ENCODE measurements around the gene TSEN54.
"Not testable (repeated sequence)": the region's sequence is repeated elsewhere in the genome, so short reads cannot be mapped to it uniquely, and the experiment has no call there.

Gene TSEN54

DNA sequence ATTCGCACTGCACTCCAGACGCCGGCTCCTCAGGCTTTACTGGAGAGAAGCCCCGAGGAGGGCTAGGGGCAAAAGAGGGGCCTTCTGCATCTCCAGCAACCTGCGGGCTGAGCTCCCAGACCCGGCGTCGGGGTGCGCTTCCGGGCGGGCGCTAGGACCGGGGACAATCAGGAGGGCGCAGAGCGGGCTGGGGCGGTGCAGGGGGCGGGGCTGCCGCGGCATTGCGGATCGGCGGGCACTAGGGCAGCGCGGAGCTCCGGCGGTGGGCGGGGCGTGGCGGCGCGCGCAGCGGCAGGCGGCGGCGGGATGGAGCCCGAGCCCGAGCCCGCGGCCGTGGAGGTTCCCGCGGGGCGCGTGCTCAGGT lies at the start of gene TSEN54:
TSS of gene TSEN54 (plus strand) at position 274 of the 364 bp plus-strand sequence. CDS start at position 307, 33 bp downstream.
- DNase-seq: peak; percentile 50 to 98 (median 90)

DNA sequence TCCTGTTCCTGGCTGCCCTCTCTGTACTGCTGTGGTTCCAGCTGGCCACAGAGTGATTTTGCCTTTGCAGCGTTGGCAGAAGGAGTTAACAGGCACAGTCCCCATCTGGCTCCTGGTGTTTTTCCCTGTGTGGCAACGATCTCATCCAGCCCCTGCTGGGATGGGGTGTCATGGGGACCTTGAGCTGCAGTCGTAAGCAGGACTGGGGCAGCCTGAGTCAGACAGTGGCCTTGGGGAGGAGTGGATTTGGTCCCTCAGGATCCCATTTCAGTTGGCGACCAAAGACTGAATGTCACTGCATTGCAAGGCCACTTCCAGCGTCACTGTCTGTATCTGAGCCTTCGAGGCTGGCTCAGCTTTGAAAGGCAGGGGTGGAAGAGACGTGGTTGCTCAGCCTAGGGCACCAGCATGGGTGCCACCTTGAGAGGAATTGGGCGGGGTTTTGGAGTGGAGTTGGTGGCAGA lies 48.0 kb upstream of the TSEN54 start:
- DNase-seq: peak in 19 of 51 donors; percentile 22 to 64 (median 38)

DNA sequence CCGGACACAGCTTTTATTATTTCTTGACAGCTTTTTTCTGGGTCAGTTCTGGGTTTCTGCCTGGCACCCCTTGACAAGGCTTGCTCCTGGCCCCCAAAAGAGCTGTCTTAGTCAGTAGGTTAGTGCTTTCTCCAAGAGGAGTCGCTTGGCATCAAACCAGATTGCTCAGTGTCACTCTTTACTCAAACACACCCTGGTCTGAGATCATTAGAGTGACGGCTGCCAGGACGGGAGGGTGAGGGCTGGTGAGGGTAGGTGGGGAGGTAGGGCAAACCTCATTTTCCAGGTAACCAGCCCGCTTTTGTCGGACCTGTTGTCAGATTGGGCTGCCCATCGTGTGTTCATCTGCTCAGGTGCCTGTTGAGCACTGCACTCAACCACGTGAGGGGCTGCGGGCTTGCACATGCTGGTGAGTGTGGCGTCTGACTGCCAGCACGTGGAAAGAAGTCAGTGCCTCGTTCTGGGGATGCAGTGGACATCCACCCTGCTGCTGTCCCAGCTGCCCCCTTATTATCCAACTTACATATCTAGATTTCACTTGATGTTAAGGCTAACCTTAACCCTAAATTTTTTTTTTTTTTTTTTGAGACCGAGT lies 47.5 kb upstream of the TSEN54 start:
- no peak for DNase-seq

DNA sequence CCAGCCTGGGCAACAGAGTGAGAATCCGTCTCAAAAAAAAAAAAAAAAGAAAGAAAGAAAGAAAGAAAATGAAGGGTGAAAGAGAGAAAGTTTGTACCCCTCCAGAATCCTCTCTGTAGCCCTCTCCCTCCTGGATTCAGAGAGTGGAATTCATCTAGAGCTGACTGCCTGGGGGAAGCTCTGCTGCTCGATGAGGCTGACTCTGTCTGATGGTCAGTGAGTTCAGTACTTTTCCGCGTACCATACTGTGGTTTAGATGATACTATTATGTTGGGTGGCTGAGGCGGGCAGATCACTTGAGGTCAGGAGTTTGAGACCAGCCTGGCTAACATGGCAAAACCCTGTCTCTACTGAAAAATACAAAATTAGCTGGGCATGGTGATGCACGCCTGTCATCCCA lies 45.1 kb upstream of the TSEN54 start:
- DNase-seq: no peak

DNA sequence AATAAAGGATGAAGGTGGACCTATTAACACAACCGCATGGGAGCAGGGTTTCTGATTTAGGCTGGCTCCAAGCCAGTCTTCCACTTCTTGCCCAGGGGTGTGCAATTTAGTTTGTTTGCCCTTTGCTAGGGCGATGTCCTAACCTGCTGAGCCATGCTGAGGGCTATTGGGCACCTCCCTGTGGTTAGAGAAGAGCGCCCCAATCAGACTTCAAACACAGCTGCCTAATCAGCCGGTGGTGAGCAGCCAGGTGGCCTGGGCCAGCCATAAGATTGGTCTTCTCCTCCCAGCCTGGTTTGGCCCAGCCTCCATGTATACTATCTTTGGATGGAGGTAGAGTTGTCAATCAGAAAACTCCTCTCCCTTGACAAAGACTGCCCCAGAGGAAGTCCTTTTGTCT lies 44.2 kb upstream of the TSEN54 start:
- DNase-seq: no peak

DNA sequence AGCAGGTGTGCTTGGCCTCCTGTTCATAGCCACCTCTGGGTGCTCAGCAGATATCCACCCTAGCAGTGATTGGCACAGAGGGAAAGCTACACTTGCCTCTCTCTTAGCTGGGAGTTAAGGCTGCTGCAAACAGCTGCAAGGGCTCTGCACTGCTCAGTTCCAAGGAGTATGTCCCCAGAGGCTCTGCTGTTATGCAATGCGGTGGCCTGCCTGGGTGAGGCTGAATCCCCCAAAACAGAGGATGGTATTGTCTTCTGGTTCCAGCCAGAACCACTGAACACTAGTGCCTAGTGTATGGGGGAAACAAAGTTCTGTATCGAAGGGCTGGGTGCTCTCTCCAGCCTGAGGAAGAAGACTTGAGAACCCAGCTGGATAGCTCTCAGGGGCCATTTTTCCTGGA lies 43.1 kb upstream of the TSEN54 start:
- DNase-seq: peak in 18 of 51 donors; percentile 16 to 66 (median 35)

DNA sequence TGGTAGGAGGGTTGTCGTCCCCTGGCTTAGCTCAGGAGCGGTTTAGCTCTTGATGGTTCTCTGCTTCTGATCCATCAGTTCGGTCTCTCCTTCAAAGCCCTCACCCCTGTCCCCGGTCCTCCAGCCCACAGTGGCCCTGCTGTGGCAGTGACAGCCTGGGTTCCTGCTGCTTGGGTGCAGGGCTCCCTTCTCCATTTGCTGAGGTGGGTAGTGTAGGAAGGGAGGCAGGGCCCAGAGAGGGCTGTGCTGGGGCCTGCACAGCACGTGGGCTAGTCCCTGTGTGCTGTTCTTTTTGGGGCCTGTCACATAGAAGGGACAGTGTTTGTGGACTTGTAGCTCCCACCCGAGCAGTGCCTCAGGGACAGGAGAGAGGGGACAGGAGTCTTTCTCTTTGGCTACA lies 41.6 kb upstream of the TSEN54 start:
- no peak for DNase-seq

DNA sequence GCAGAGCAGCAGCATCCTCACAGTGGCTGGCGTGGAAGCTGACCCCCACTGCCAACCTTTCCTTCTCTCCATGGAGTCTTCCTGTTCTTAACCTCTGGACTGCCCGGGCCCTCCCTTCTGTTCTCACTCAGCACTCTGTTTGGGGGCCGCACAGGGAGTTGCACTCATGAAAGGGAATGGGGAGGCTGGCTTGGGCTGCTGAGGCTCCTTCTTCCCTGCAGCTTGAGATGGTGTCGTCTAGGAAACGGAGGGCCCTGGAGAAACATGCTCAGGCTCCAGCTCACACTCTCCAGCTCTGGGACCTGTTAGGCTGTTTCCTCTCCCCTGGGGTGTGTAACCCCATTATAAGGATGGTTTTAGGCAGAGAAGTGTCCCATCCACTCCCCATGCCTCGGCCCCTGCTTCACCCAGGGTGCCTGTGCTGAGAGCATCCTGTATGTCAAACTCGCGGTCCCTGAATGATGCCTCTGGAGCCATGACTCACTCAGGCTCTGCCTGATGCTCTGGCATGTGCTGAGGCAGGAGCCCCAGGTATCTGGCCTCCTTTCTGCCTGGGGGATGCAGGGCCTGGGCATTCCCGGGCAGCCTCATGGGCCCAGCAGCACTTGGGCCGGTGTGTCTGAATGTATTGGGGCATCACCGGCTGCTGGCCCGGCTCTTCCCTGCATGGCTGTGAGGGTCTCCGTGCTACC lies 41.0 kb upstream of the TSEN54 start:
- DNase-seq: peak in 15 of 51 donors; percentile 17 to 70 (median 40)

DNA sequence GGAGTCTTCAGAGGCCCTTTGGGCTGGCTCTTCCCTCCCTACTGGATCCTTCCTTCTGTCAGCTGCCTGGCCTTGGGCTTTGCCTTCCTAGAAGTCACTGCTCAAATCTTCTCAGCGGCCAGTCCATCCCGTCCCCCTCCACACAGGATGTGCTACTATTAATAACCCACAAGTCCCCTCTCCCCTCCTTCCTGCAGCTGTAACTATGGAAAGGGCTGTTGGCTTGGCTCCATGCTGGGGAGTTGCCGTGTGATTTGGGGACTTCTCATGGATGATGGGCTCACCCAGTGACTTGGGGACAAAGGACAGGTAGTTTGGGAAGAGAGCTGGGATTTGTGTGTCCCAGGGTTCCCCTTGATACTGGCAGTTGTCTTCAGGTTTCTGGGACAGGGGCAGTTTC lies 40.5 kb upstream of the TSEN54 start:
- peak in 2 of 51 donors; percentile 57 to 63 for DNase-seq

DNA sequence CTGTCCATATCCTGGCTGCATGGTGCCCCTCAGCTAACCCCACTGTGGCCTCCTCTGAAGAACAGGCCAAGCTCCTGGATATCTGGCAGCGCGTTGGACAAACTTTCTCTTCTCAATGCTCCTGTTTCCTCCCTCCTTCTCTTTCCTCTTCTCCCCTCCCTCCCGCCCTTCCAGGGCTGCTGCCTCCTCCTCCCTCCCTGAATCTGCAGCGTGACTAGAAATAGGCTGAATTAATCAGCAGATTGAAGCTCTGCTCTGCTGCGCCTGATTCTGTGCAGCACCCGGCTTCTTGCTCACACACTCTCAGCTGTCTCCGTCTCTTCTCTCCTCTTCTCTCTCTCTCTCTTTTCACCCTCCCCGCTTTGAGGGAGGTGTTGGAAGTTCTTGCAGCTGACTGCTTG lies 40.1 kb upstream of the TSEN54 start:
- DNase-seq: peak in 26 of 51 donors; percentile 27 to 77 (median 48)

DNA sequence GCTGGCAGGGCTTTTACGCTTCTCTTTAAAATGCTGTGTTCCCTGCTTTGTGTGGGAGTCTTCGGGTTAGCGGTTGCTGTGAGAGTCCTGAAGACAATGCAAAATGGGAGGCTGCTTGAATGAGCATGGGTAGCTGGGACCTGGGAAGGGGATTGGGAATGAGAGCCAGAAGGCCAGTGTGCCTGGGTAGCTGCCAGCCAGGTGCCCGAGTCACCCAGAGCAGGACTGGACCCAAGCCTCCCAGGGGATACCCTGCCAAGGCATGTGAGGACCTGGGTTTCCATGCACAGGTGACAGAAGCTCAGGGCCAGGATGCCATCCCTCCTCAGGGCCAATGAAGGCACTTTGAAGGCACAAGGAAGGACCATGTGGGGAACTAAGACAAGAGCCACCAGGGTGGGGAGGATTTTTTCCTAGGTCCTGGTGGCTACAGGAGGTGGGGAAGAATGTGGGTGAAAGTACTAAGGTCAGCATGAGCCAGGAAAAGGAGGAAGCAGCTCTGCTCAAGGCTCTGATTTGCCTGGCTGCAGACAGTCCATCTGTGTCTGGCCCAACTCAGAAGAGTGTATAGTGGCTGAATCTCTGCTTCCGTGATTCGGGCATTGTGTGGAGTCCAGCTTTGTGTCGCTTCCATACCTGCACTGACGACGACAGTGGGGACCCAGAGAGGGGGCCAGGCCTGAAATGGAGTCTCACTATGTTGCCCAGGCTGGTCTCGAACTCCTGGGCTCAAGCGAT lies 39.4 kb upstream of the TSEN54 start:
- peak in 4 of 51 donors; percentile 20 to 52 (median 30) for DNase-seq

DNA sequence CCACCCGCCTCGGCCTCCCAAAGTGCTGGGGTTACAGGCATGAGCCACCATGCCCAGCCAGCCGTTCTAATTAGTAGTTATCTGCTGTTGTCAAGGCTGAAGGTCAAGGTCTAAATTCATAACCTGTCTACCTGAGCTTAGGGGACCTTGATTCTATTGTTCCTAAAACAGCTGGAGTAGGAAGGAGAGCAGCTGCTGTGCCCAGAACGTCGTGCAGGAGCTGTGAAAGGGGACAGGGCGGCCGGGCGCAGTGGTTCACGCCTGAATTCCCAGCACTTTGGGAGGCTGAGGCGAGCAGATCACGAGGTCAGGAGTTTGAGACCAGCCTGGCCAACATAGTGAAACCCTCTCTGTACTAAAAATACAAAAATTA lies 38.9 kb upstream of the TSEN54 start:
- DNase-seq: not testable (repeated sequence)

DNA sequence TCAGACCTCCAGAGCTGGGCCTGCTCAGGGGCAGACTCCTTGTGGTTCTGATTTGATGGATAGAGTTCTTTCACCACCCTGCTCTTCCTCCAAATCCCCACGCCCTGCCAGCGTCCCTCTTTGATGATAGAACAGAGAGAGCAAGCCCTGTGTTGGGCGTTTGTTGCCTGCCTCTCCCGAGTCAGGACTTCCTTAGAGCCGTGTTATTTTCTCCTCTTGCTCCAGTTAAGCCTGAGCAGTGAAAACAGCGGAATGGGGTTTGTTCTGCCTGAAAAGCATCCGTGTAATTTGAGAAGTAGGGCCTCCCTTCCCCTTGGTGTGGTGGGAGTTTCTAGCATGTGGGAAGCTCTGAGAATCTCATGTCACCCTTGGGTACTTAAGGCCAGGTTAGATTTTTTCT lies 37.8 kb upstream of the TSEN54 start:
- no peak for DNase-seq

DNA sequence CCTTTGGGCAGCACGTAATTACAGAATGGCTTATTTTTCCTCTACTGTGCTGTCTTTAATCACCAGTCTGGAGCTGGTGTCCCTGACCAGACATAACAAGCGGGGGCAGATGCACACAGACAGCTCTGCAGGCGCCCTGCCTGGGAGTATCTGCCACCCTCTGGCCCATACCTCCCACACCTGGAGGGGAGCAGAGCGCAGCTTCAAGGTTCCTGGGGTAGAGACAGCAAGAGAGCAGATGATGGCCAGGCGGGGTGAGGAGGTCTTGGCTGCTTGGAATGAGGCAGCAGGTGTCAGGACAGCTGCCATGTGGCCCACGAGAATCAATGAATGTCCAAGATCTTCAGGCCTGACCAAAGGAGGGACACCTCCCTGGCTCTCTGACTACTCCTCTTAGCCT lies 36.0 kb upstream of the TSEN54 start:
- DNase-seq: no peak

DNA sequence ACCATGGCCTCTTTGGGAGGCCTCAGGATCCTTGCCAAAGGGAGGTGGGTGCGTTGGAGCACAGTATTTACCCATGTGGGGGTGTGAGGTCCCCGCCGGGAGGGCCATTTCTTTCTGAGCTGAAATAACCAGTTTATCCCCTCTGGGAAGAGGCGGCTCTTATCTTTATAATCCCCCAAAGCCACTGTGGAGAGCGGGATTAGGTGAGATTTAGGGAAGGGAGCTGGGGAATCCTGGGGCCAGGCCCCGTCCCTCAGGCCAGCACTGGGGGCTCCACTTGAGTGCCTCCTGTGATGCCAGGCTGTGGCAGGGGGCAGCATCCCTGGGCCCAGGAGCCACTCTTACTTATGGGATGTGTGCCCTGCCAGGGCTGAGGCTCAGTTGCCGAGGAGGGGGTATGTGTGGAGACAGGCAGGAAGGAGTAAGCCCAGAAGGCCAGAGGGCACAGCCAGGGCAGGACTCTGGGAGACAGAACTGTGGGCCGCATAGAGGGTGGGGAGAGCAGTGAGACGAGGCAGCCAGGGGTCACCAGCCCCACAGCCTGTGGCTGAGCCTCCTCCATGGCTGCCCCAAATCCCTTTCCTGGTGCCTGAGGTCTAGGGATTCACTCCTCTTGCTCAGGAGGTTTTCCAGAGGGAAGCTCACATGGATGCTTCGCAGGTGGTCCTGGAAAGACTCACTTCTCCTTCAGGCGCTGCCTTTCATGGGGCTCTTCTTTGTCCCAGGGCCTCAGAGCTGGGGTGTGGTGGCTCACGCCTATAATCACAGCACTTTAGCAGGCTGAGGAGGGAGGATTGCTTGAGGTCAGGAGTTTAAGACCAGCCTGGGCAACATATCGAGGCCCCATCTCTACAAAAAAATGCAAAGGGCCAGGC lies 34.9 kb upstream of the TSEN54 start:
- DNase-seq: no peak

DNA sequence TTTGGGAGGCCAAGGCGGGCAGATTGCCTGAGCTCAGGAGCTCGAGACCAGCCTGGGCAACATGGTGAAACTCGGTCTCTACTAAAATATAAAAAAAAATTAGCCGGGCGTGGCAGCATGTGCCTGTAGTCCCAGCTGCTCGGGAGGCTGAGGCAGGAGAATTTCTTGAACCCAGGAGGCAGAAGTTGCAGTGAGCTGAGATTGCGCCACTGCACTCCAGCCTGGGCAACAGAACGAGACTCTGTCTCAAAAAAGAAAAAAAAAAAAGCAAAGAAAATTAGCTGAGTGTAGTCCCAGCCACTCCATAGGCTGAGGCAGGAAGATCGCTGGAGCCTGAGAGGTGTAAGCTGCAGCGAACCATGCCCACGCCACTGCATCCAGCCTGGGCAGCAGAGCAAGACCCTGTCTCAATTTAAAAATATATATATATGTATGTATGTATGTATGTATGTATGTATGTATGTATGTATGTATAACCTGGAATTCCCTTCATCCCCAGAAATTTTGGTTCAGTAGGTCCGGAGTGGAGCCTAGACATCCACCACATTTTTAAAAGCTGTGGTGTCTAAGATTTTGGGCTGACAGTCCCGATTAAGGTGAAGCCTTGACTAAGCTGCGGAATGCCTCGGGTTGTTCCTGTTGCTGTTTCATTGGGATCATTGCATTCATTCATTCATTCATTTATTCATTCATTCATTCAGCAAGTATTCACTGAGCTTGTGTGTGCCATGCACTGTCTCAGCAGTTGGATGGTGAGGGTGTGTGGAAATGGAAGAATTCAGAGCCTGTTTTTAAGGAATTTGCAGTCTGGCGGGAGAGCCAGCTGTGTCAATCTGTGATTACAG lies 34.0 kb upstream of the TSEN54 start:
- no peak for DNase-seq

DNA sequence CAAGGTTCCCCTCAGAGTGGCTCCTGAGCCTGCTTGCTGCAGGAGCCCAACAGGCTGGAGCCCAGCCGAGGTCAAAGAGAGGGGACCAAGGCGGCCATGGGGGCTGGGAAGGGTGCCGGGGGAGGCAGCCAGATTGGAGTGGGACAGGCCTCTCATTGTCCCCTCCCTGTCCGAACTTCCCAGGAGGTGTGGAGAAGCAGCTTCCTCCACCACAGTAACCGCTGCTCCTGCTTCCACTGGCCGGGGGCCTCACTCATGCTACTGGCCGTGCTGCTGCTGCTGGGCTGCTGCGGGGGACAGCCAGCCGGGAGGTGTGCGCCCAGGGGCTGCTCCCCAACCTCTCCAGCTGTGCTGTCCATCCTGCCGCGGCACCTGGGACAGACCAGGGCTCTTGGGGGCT lies 30.6 kb upstream of the TSEN54 start:
- no peak for DNase-seq

DNA sequence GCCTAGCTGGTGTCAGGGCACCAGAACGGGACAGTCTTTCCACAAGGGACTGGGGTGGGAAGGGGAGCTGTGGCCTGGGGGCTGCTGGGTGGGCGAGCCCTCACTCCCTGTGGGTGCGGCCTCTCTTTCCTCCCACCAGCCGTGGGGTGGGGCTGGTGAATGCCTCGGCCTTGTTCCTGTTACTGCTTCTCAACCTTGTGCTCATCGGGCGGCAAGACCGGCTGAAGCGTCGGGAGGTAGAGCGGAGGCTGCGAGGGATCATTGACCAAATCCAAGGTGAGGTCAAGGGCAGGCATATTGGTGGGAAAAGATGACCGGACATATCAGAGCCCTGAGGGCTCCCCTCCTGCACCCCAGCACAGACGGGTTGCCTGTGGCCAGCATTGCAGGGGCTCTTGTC lies 30.2 kb upstream of the TSEN54 start:
- no peak for DNase-seq

DNA sequence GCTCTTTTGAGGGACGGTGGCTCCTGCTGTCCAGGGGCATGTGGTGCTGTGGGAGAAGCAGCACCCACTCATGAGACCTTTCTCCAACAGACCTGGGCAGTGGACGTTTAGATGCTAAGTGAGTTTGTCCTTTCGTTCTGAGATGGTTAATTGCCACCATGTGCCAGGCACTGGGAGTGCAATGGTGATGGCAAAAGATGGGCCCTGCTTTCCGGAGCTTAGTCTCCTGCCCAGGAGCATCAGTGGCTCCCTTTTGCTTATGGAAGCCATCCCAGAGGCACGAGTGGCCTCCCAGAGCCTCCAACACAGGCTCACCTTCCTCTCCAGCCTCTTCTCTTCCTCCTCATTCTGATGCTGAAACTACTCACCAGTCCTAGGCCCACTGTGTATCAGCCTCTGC lies 29.4 kb upstream of the TSEN54 start:
- DNase-seq: no peak

DNA sequence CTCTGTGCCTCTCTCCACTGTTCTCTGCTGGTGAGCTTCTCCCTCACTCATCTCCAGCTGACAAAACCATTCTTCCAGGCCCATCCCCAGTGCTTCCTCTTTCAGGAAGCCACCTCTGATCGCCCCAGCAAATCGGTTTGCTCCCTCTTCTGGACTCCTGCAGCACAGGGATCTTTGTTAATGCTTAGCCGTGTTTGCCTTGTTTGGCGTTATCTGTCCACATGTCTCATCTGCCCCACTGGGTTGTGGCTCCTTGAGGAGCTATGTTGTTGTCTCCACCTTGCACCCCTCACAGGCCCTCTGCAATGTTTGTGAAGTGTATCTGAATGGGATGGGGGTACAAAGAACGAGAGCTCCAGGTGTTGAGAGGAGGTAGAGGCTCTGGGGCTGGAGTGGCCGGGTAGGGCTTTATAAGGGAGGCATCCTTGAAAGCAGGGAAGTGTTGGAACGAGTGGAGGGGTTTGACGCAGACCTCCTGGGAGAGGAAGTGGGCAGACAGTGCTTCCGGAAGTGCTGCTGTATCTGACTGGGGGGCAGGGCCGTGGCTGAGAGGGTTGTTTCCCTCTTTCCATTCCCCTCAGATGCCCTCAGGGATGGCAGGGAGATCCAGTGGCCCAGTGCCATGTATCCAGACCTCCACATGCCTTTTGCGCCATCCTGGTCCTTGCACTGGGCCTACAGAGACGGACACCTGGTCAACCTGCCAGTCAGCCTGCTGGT lies 28.8 kb upstream of the TSEN54 start:
- DNase-seq: peak in 6 of 51 donors; percentile 25 to 41 (median 35)

Measured in hypothalamus (tissue), 51 donors.